Activated T-cell treated with anti-CD3 and anti-CD28 coated beads, Interleukin-2, amount 50 U/mL, for 24 hours (primary cell): ENCODE measurements around the gene SKA1.
"Not testable (repeated sequence)": the region's sequence is repeated elsewhere in the genome, so short reads cannot be mapped to it uniquely, and the experiment has no call there.

Experiments
- DNase-seq: peaks from one replicate; pipeline ENCODE4 v3.0.0-alpha.2; 2020
- H3K27ac Mint-ChIP-seq: 2 replicates; pipeline ENCODE4 v1.8.0; 2020; ENCODE audit warnings: mild to moderate bottlenecking, mixed read lengths
- H3K27me3 Mint-ChIP-seq: 2 replicates; pipeline ENCODE4 v1.8.0; 2020; ENCODE audit warnings: mixed read lengths
- H3K36me3 Mint-ChIP-seq: 2 replicates; pipeline ENCODE4 v1.8.0; 2020; ENCODE audit warnings: low read depth, mixed read lengths
- H3K4me1 Mint-ChIP-seq: 2 replicates; pipeline ENCODE4 v1.8.0; 2020; ENCODE audit warnings: low read depth, mixed read lengths
- H3K4me3 Mint-ChIP-seq: 2 replicates; pipeline ENCODE4 v1.8.0; 2020; ENCODE audit warnings: mild to moderate bottlenecking, moderate library complexity, mixed read lengths
- H3K9me3 Mint-ChIP-seq: 2 replicates; pipeline ENCODE4 v1.8.0; 2020; ENCODE audit warnings: mixed read lengths

SKA1 gene

GRCh38 chr18:50372743-50373142, 2.1 kb upstream of the SKA1 start:
- DNase-seq = no peak
- Mint-ChIP-seq H3K4me1 (peaks cover 13% of the 10 kb centered on the region), H3K27ac (no peak overlapping the region), H3K27me3 (peaks cover 31% of the 10 kb centered on the region), H3K9me3 (peaks cover 18% of the 10 kb centered on the region), H3K4me3 (no peak overlapping the region), H3K36me3 (peaks cover 14% of the 10 kb centered on the region)

- H3K27ac Mint-ChIP-seq = no peak overlapping the region
- DNase-seq = no peak
- peaks cover 16% of the 10 kb centered on the region for H3K9me3 Mint-ChIP-seq
- H3K27me3 Mint-ChIP-seq = peaks cover 21% of the 10 kb centered on the region
- H3K4me1 Mint-ChIP-seq = peaks cover 13% of the 10 kb centered on the region
- H3K36me3 Mint-ChIP-seq = peaks cover 18% of the 10 kb centered on the region
- no peak overlapping the region for H3K4me3 Mint-ChIP-seq
Observed at GRCh38 chr18:50373561-50374219, 1.2 kb upstream of the SKA1 start.

- Mint-ChIP-seq H3K27ac (peak overlapping the region; percentile 89), H3K4me1 (peaks cover 13% of the 10 kb centered on the region), H3K27me3 (peaks cover 15% of the 10 kb centered on the region), H3K9me3 (peaks cover 11% of the 10 kb centered on the region), H3K4me3 (peak overlapping the region; percentile 89), H3K36me3 (peaks cover 20% of the 10 kb centered on the region)
- no peak for DNase-seq
Observed at GRCh38 chr18:50374220-50374752, 560 bp upstream of the SKA1 start.

GRCh38 chr18:50377061-50377798, 2.4 kb downstream of the SKA1 start:
- DNase-seq = no peak
- Mint-ChIP-seq H3K36me3 (peaks cover 25% of the 10 kb centered on the region), H3K9me3 (no peaks in the 10 kb centered on the region), H3K4me1 (peaks cover 13% of the 10 kb centered on the region), H3K27ac (no peak overlapping the region), H3K4me3 (no peak overlapping the region), H3K27me3 (no peaks in the 10 kb centered on the region)

- Mint-ChIP-seq H3K9me3 (no peaks in the 10 kb centered on the region), H3K27me3 (no peaks in the 10 kb centered on the region), H3K27ac (no peak overlapping the region), H3K4me3 (no peak overlapping the region), H3K36me3 (peaks cover 24% of the 10 kb centered on the region), H3K4me1 (no peaks in the 10 kb centered on the region)
- no peak for DNase-seq
Observed at GRCh38 chr18:50388988-50389387, 14.1 kb downstream of the SKA1 start.

- Mint-ChIP-seq H3K27me3 (peaks cover 8% of the 10 kb centered on the region), H3K4me3 (no peak overlapping the region), H3K4me1 (peaks cover 2% of the 10 kb centered on the region), H3K36me3 (peaks cover 15% of the 10 kb centered on the region), H3K9me3 (no peaks in the 10 kb centered on the region), H3K27ac (no peak overlapping the region)
- no peak for DNase-seq
Observed at GRCh38 chr18:50393802-50394201, 19.0 kb downstream of the SKA1 start.

GRCh38 chr18:50395093-50395492, 20.2 kb downstream of the SKA1 start:
- Mint-ChIP-seq H3K27me3 (peaks cover 16% of the 10 kb centered on the region), H3K4me1 (peaks cover 2% of the 10 kb centered on the region), H3K36me3 (peaks cover 15% of the 10 kb centered on the region), H3K4me3 (no peak overlapping the region), H3K27ac (no peak overlapping the region), H3K9me3 (no peaks in the 10 kb centered on the region)
- DNase-seq = no peak

- DNase-seq = no peak
- H3K27ac Mint-ChIP-seq = no peak overlapping the region
- H3K9me3 Mint-ChIP-seq = no peaks in the 10 kb centered on the region
- peaks cover 13% of the 10 kb centered on the region for H3K36me3 Mint-ChIP-seq
- peaks cover 2% of the 10 kb centered on the region for H3K4me1 Mint-ChIP-seq
- peaks cover 25% of the 10 kb centered on the region for H3K27me3 Mint-ChIP-seq
- no peak overlapping the region for H3K4me3 Mint-ChIP-seq
Observed at GRCh38 chr18:50396005-50396660, 21.3 kb downstream of the SKA1 start.

GRCh38 chr18:50397023-50397422, 22.2 kb downstream of the SKA1 start:
- H3K4me1 Mint-ChIP-seq = peaks cover 2% of the 10 kb centered on the region
- H3K9me3 Mint-ChIP-seq = no peaks in the 10 kb centered on the region
- no peak for DNase-seq
- H3K27ac Mint-ChIP-seq = no peak overlapping the region
- H3K27me3 Mint-ChIP-seq = peaks cover 32% of the 10 kb centered on the region
- H3K36me3 Mint-ChIP-seq = peaks cover 10% of the 10 kb centered on the region
- no peak overlapping the region for H3K4me3 Mint-ChIP-seq

GRCh38 chr18:50398099-50398498, 23.3 kb downstream of the SKA1 start:
- H3K27me3 Mint-ChIP-seq = peaks cover 43% of the 10 kb centered on the region
- H3K27ac Mint-ChIP-seq = no peak overlapping the region
- H3K4me1 Mint-ChIP-seq = peaks cover 2% of the 10 kb centered on the region
- H3K9me3 Mint-ChIP-seq = no peaks in the 10 kb centered on the region
- H3K4me3 Mint-ChIP-seq = no peak overlapping the region
- no peak for DNase-seq
- H3K36me3 Mint-ChIP-seq = peaks cover 7% of the 10 kb centered on the region

GRCh38 chr18:50398947-50399346, 24.1 kb downstream of the SKA1 start:
- Mint-ChIP-seq H3K27me3 (peaks cover 51% of the 10 kb centered on the region), H3K4me3 (no peak overlapping the region)

GRCh38 chr18:50399582-50399981, 24.7 kb downstream of the SKA1 start:
- no peak overlapping the region for H3K4me3 Mint-ChIP-seq
- H3K9me3 Mint-ChIP-seq = no peaks in the 10 kb centered on the region
- DNase-seq = no peak
- peaks cover 2% of the 10 kb centered on the region for H3K4me1 Mint-ChIP-seq
- no peaks in the 10 kb centered on the region for H3K36me3 Mint-ChIP-seq
- no peak overlapping the region for H3K27ac Mint-ChIP-seq
- H3K27me3 Mint-ChIP-seq = peaks cover 56% of the 10 kb centered on the region

More at GRCh38 chr18:50398947-50399346, 24.1 kb downstream of the SKA1 start:
- H3K4me1 Mint-ChIP-seq = peaks cover 2% of the 10 kb centered on the region
- H3K36me3 Mint-ChIP-seq = peaks cover 2% of the 10 kb centered on the region
- no peak overlapping the region for H3K27ac Mint-ChIP-seq
- no peak for DNase-seq
- H3K9me3 Mint-ChIP-seq = no peaks in the 10 kb centered on the region

GRCh38 chr18:50400438-50400837, 25.6 kb downstream of the SKA1 start:
- peaks cover 65% of the 10 kb centered on the region for H3K27me3 Mint-ChIP-seq
- H3K9me3 Mint-ChIP-seq, DNase-seq, H3K36me3 Mint-ChIP-seq, H3K4me3 Mint-ChIP-seq, H3K4me1 Mint-ChIP-seq, H3K27ac Mint-ChIP-seq: not testable (repeated sequence)

GRCh38 chr18:50401295-50401694, 26.4 kb downstream of the SKA1 start:
- H3K27ac Mint-ChIP-seq = no peak overlapping the region
- no peaks in the 10 kb centered on the region for H3K9me3 Mint-ChIP-seq
- no peak overlapping the region for H3K4me3 Mint-ChIP-seq
- peaks cover 72% of the 10 kb centered on the region for H3K27me3 Mint-ChIP-seq
- no peak for DNase-seq
- H3K4me1 Mint-ChIP-seq = peaks cover 2% of the 10 kb centered on the region
- H3K36me3 Mint-ChIP-seq = no peaks in the 10 kb centered on the region

- no peak overlapping the region for H3K4me3 Mint-ChIP-seq
- peaks cover 2% of the 10 kb centered on the region for H3K4me1 Mint-ChIP-seq
- no peaks in the 10 kb centered on the region for H3K36me3 Mint-ChIP-seq
- no peak for DNase-seq
- no peak overlapping the region for H3K27ac Mint-ChIP-seq
- H3K27me3 Mint-ChIP-seq = peaks cover 74% of the 10 kb centered on the region
- H3K9me3 Mint-ChIP-seq = no peaks in the 10 kb centered on the region
Observed at GRCh38 chr18:50401888-50402287, 27.0 kb downstream of the SKA1 start.
